Chondrocyte (in vitro differentiated cells): ENCODE data around the gene TBC1D7. TPM values are rescaled to one million over a fixed set of nuclear protein-coding genes. Genes with fewer than 3 reads are reported as not detected.

Source experiments
- DNase-seq: peaks from one replicate; pipeline ENCODE4 v3.0.0; 2021; ENCODE audit warnings: mixed read lengths, low spot score
- H3K27ac Mint-ChIP-seq: one replicate; pipeline ENCODE4 v1.8.0; 2021; ENCODE audit warnings: mild to moderate bottlenecking, moderate library complexity, mixed read lengths; ENCODE audit not compliant: unreplicated experiment
- H3K27me3 Mint-ChIP-seq: 2 replicates; pipeline ENCODE4 v1.8.0; 2021; ENCODE audit warnings: low read depth, mixed read lengths
- H3K36me3 Mint-ChIP-seq: 2 replicates; pipeline ENCODE4 v1.8.0; 2021; ENCODE audit warnings: low read depth, mixed read lengths
- H3K4me1 Mint-ChIP-seq: 2 replicates; pipeline ENCODE4 v1.8.0; 2021; ENCODE audit warnings: low read depth, mild to moderate bottlenecking, mixed read lengths
- H3K4me3 Mint-ChIP-seq: one replicate; pipeline ENCODE4 v1.8.0; 2021; ENCODE audit warnings: mild to moderate bottlenecking, moderate library complexity, mixed read lengths; ENCODE audit not compliant: unreplicated experiment
- H3K9me3 Mint-ChIP-seq: 2 replicates; pipeline ENCODE4 v1.8.0; 2021; ENCODE audit warnings: low read depth, mixed read lengths
- CTCF ChIP-seq: fragments of 200-600 bp; sonication (generic); IDR thresholded peaks from 2 replicates; pipeline ENCODE4 v1.5.0; 2021; ENCODE audit warnings: antibody characterized with exemption, mild to moderate bottlenecking, moderate library complexity
- total RNA-seq: library from RNA; stranded (reverse); gene quantifications from 3 replicates; pipeline ENCODE4 v1.2.1, GENCODE V29; 2021

TBC1D7 gene
- total RNA-seq, 1 donor from 2014 or later = 19.4 TPM

- DNase-seq = no peak
- Mint-ChIP-seq H3K27me3 (no peaks in the 10 kb centered on the region), H3K9me3 (peaks cover 6% of the 10 kb centered on the region), H3K4me1 (peaks cover 3% of the 10 kb centered on the region), H3K27ac (no peak overlapping the region), H3K36me3 (peaks cover 6% of the 10 kb centered on the region), H3K4me3 (no peak overlapping the region)
- TF ChIP-seq CTCF = no peak
These were observed 42.6 kb downstream of the TBC1D7 start for GRCh38 chr6:13285705-13286104.

GRCh38 chr6:13284646-13285045 lies 43.7 kb downstream of the TBC1D7 start:
- Mint-ChIP-seq H3K27ac (no peak overlapping the region), H3K9me3 (peaks cover 6% of the 10 kb centered on the region), H3K36me3 (peaks cover 4% of the 10 kb centered on the region), H3K27me3 (no peaks in the 10 kb centered on the region), H3K4me1 (no peaks in the 10 kb centered on the region), H3K4me3 (no peak overlapping the region)
- DNase-seq = no peak
- TF ChIP-seq CTCF = no peak

GRCh38 chr6:13283331-13283730 lies 45.0 kb downstream of the TBC1D7 start:
- peaks cover 4% of the 10 kb centered on the region for H3K36me3 Mint-ChIP-seq
- H3K27ac Mint-ChIP-seq = no peak overlapping the region

GRCh38 chr6:13282393-13283069 lies 45.8 kb downstream of the TBC1D7 start:
- peaks cover 6% of the 10 kb centered on the region for H3K9me3 Mint-ChIP-seq
- no peaks in the 10 kb centered on the region for H3K27me3 Mint-ChIP-seq
- H3K27ac Mint-ChIP-seq = no peak overlapping the region
- no peak for DNase-seq
- no peak overlapping the region for H3K4me3 Mint-ChIP-seq
- H3K4me1 Mint-ChIP-seq = no peaks in the 10 kb centered on the region
- peaks cover 4% of the 10 kb centered on the region for H3K36me3 Mint-ChIP-seq
- TF ChIP-seq CTCF = no peak

More at GRCh38 chr6:13283331-13283730, 45.0 kb downstream of the TBC1D7 start:
- Mint-ChIP-seq H3K27me3 (no peaks in the 10 kb centered on the region), H3K9me3 (peaks cover 6% of the 10 kb centered on the region), H3K4me3 (no peak overlapping the region), H3K4me1 (no peaks in the 10 kb centered on the region)
- no peak for DNase-seq
- TF ChIP-seq CTCF = no peak

GRCh38 chr6:13281686-13282085 lies 46.7 kb downstream of the TBC1D7 start:
- no peak for TF ChIP-seq CTCF
- peaks cover 2% of the 10 kb centered on the region for H3K36me3 Mint-ChIP-seq
- DNase-seq = no peak
- H3K9me3 Mint-ChIP-seq = no peaks in the 10 kb centered on the region
- H3K27ac Mint-ChIP-seq = no peak overlapping the region
- H3K4me1 Mint-ChIP-seq = no peaks in the 10 kb centered on the region
- H3K4me3 Mint-ChIP-seq = no peak overlapping the region
- H3K27me3 Mint-ChIP-seq = no peaks in the 10 kb centered on the region
